GF-D8 (cell line): ENCODE results near the gene ASB6.
"Not testable (repeated sequence)": the region's sequence is repeated elsewhere in the genome, so short reads cannot be mapped to it uniquely, and the experiment has no call there.

ENCODE experiments used
- DNase-seq: peaks from one replicate; lab custom pipeline; 2025; lab: John Stamatoyannopoulos, UW

Gene ASB6

DNA sequence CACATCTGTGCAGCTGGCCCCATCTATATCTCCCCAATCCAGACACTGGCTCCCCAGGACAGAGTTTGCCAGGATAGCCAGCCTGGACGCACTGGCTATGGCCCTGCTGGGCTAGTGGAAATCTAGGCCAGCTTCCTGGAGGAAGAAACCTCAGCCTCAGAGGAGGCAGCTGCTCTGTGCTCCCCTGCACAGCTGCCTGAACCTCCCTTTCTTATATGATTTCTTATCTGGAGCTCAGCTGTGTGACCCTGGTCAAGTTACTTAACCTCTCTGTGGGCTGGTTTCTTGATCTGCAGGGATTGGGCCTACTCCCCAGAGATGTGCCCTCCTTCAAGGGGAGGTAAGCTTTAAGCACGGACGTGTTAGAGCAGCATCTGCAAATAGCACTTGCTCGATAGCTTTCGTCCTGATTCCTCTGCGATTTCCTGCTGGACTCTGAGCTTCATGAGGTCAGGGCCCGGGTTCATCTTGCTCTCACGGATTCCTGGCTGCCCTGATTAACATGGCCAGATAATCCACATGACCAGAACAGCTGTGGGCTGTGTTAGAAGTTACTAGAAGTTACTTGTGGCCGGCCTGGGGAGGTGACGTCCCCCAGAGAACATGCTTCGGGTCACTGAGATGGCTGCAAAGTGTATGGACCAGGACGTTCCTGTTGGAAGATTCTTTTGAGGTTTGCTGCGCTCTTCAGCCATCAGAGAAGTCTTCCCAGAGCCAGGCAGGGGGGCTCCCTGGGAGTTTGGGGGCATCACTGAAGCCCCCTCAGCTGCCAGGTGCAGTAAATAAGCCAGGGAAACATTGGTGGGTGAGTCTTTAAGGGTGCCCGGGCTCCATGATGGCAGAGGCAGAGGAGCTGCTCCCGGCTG is 35.6 kb downstream of the ASB6 start:
- DNase-seq = no peak

GRCh38 chr9:129604766-129605163 is 37.2 kb downstream of the ASB6 start:
- DNase-seq = no peak

GRCh38 chr9:129604056-129604765 is 37.7 kb downstream of the ASB6 start:
- no peak for DNase-seq

- no peak for DNase-seq
These were observed 39.1 kb downstream of the ASB6 start for GRCh38 chr9:129602598-129603415.

GRCh38 chr9:129601082-129601674 is 40.8 kb downstream of the ASB6 start:
- DNase-seq = no peak

DNA sequence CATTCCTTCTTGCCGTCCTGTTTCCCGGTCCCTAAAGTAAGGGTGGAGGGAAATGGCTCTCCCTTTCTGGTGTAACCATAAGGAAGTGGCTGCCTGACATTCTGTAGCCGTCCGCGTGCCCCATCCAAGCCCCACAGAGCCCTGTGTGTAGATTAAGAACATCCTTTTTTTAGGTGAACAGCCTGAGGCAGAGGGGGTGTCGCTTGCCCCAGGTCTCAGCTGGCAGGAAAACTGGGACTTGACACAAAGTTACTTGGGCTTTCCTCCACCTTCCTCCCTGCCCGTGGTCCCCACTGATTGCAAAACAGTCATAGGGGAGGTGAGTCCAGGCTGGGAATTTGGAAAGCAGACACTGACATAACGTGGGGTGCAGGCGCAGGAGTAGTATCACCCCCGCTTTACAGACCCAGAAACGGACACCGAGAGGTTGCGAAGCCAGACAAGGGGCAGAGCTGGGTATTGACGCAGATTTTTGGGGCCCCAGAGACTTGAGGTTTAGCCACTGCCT is 43.8 kb downstream of the ASB6 start:
- no peak for DNase-seq

DNA sequence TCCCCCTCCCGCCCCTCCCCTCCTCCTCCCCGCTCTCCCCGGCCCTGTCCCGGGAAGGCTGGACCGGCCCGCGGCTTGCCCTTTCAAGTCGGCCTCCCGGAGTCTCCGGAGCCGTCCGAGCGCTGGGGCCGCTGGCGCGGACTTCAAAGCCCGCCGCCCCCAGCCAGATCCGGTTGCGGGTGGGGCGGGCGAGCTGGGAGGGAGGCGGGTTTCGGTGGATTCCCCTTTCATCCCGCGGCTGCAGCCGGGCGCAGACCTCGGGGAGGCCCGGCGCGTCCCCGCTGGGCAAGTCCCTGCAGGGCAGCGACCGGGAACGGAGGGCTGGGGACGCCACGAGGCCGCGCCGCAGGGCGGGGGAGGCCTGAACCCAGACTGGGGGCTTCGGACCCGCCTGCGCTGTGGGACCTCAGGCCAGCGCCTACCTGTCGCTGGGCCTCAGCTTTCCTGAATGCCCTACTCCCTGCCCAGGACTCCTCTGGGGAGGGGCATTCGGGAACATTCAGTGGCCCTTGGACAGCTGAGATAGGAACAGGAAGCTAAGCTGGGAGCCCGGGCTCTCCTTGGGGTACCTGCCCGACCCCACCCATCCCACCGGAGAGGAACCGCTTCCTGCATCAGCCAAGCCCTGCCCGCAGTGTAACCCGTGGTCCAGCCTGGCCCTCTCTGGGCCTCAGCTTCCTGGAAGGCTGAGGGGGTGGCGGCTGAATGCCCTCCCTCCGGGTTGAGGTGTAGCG is 44.4 kb downstream of the ASB6 start:
- no peak for DNase-seq

DNA sequence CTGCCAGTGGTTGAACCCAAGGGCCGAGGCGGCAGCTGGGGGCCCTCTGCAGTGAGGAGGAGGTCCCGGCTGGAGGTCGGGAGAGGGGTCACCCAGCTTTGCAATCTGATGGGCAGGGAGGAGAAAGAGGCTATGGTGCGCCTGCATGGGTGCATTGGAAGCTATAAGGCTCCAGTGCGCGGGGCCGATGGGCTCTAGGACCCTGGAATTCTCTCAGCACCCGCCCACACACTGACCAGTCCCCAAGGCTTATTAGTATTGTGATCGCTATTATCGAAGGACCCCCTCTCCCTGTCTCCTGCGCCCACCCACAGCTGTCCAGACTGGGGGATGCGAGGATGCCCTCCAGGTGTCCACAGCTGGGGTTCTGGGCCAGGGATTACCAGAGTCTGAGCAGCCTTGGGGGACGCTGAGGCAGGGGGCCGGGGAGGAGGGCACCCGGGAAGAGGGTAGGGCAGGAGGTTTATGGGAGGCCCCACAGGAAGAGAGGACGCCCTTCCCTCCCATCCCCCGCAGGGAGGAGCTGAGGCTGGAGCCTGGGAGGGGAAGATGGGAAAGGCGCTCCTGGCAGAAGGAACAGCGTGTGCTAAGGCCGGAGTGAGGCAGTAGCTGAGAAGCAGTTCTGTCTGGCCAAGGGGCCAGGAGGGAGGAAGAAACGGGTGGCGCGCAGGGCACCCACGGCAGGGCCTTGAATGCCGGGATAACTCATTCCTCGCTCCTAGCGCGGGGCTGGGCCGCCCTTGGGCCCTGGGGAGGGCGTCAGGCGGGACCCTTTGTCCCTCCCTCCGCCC is 45.2 kb downstream of the ASB6 start:
- DNase-seq = no peak

GRCh38 chr9:129595903-129596540 is 45.9 kb downstream of the ASB6 start:
- peak; percentile 53 for DNase-seq

GRCh38 chr9:129595311-129595741 is 46.6 kb downstream of the ASB6 start:
- DNase-seq = no peak

GRCh38 chr9:129594632-129595031 is 47.3 kb downstream of the ASB6 start:
- DNase-seq = no peak

DNA sequence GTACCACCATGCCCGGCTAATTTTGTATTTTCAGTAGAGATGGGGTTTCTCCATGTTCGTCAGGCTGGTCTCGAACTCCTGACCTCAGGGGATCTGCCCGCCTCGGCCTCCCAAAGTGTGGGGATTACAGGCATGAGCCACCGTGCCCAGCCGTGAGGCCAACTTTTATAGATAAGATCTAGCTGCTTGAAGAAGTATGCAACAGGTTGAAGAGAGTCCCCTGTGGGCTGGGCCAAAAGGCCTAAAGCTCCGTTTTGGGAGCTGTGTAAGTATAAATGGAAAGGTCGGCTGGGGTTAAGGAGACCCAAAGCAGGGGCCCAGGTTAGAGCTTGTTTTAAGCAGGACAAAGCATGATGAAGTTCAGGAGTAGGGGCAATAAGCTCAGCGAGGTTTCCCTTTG is 49.2 kb downstream of the ASB6 start:
- DNase-seq = not testable (repeated sequence)

GRCh38 chr9:129591916-129592315 is 50.0 kb downstream of the ASB6 start:
- no peak for DNase-seq

- DNase-seq = no peak
These were observed 51.5 kb downstream of the ASB6 start for GRCh38 chr9:129590466-129590865.

- DNase-seq = no peak
These were observed 54.3 kb downstream of the ASB6 start for GRCh38 chr9:129587487-129588262.

GRCh38 chr9:129586685-129587084 is 55.3 kb downstream of the ASB6 start:
- no peak for DNase-seq

DNA sequence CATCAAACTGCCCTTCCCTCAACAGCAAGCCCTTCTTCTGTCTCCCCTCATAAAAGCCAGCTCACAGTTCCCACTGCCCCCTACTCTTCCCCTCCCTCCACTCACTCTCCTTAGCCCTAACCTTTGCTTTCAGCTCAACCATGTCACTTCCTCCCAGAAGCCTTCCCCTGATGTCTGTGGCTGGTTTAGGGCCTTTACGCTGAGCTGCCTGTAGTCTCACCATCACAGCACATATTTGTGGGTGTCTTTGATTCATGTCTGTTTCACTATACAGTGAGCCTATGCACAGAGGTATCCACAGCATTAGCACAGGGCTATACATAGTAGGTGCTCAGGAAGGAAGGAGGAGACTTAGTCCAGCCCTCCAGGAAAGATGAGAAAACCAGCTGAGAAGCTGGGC is 55.7 kb downstream of the ASB6 start:
- no peak for DNase-seq

GRCh38 chr9:129585352-129585751 is 56.6 kb downstream of the ASB6 start:
- no peak for DNase-seq
